ENCODE data around the gene SELP. TPM values are rescaled to one million over a fixed set of nuclear protein-coding genes. Genes with fewer than 3 reads are reported as not detected.

Gene SELP
- total RNA-seq, 2 donors from 2014 or later, result 14.2 to 23.8 TPM

GRCh38 chr1:169584483-169585144 is 45.3 kb downstream of the SELP start:
- no peak for DNase-seq (ENCODE audit: low spot score)
- intact Hi-C loops (cut with DNase I), result no loop called here

GRCh38 chr1:169577981-169578738 is 51.8 kb downstream of the SELP start:
- intact Hi-C loops (cut with DNase I), result no loop called here
- DNase-seq (ENCODE audit: low spot score), result no peak

- DNase-seq (ENCODE audit: low spot score), result no peak
- intact Hi-C loops (cut with DNase I), result no loop called here
Observed at GRCh38 chr1:169576935-169577331, 53.0 kb downstream of the SELP start.

- DNase-seq (ENCODE audit: low spot score), result no peak
- intact Hi-C loops (cut with DNase I), result no loop called here
Observed at GRCh38 chr1:169576241-169576934, 53.5 kb downstream of the SELP start.

GRCh38 chr1:169574336-169574735 is 55.6 kb downstream of the SELP start:
- no peak for DNase-seq (ENCODE audit: low spot score)
- intact Hi-C loops (cut with DNase I), result no loop called here

GRCh38 chr1:169572187-169572586 is 57.7 kb downstream of the SELP start:
- DNase-seq (ENCODE audit: low spot score), result no peak
- intact Hi-C loops (cut with DNase I), result no loop called here

GRCh38 chr1:169571450-169571849 is 58.5 kb downstream of the SELP start:
- intact Hi-C loops (cut with DNase I), result no loop called here
- no peak for DNase-seq (ENCODE audit: low spot score)

GRCh38 chr1:169570172-169570574 is 59.8 kb downstream of the SELP start:
- intact Hi-C loops (cut with DNase I), result no loop called here
- no peak for DNase-seq (ENCODE audit: low spot score)

GRCh38 chr1:169568497-169568896 is 61.4 kb downstream of the SELP start:
- no peak for DNase-seq (ENCODE audit: low spot score)
- intact Hi-C loops (cut with DNase I), result no loop called here

GRCh38 chr1:169565335-169566271 is 64.3 kb downstream of the SELP start:
- no peak for DNase-seq (ENCODE audit: low spot score)
- intact Hi-C loops (cut with DNase I), result no loop called here

- no peak for DNase-seq (ENCODE audit: low spot score)
- intact Hi-C loops (cut with DNase I), result no loop called here
Observed at GRCh38 chr1:169563650-169564049, 66.3 kb downstream of the SELP start.

GRCh38 chr1:169563019-169563615 is 66.8 kb downstream of the SELP start:
- intact Hi-C loops (cut with DNase I), result no loop called here
- DNase-seq (ENCODE audit: low spot score), result no peak

GRCh38 chr1:169561692-169562091 is 68.2 kb downstream of the SELP start:
- intact Hi-C loops (cut with DNase I), result no loop called here

GRCh38 chr1:169557131-169557530 is 72.8 kb downstream of the SELP start:
- no peak for DNase-seq (ENCODE audit: low spot score)
- intact Hi-C loops (cut with DNase I), result no loop called here

More at GRCh38 chr1:169561692-169562091, 68.2 kb downstream of the SELP start:
- no peak for DNase-seq (ENCODE audit: low spot score)

- no peak for DNase-seq (ENCODE audit: low spot score)
- intact Hi-C loops (cut with DNase I), result no loop called here
Observed at GRCh38 chr1:169550294-169550693, 79.6 kb downstream of the SELP start.

- intact Hi-C loops (cut with DNase I), result loop anchor here in 1 of 2 donors (5.0 to 10.0 kb wide), 2 partner anchors 81 to 173 kb away; no protein-coding TSS in a partner anchor
- no peak for DNase-seq (ENCODE audit: low spot score)
Observed at GRCh38 chr1:169548282-169548681, 81.6 kb downstream of the SELP start.

GRCh38 chr1:169546087-169546995 is 83.6 kb downstream of the SELP start:
- intact Hi-C loops (cut with DNase I), result loop anchor here in 1 of 2 donors (5.0 to 10.0 kb wide), 2 partner anchors 79 to 172 kb away; no protein-coding TSS in a partner anchor
- no peak for DNase-seq (ENCODE audit: low spot score)

- intact Hi-C loops (cut with DNase I), result loop anchor here in 1 of 2 donors (5.0 to 10.0 kb wide), 2 partner anchors 78 to 171 kb away; no protein-coding TSS in a partner anchor
- no peak for DNase-seq (ENCODE audit: low spot score)
Observed at GRCh38 chr1:169545472-169545871, 84.5 kb downstream of the SELP start.

Data from posterior vena cava (tissue), 2 donors.